Activated B cell treated with CpG ODN at 0.5 μM for 24 hours (primary cell): ENCODE measurements around the gene MCMBP. TPM values are rescaled to one million over a fixed set of nuclear protein-coding genes. Genes with fewer than 3 reads are reported as not detected.

Experiments used
- ATAC-seq: fragments of 200-7000 bp; cut with Tn5 transposase; one replicate; pipeline ENCODE4 v1.10.0; 2021; ENCODE audit warnings: low read depth, mild to moderate bottlenecking, moderate library complexity
- CTCF ChIA-PET: fragments of 350-600 bp; sonication (Branson Sonifier 250); formaldehyde crosslinking; loops from one replicate; lab custom pipeline; 2021; ENCODE audit warnings: antibody characterized with exemption; lab: Charles Lee
- POLR2A ChIA-PET: fragments of 350-600 bp; sonication (Branson Sonifier 250); formaldehyde crosslinking; loops from one replicate; lab custom pipeline; 2021; ENCODE audit warnings: antibody characterized with exemption; lab: Charles Lee
- DNase-seq: peaks from one replicate; pipeline ENCODE4 v3.0.0; 2022
- H3K27ac Mint-ChIP-seq: one replicate; pipeline ENCODE4 v1.8.0; 2020; ENCODE audit warnings: mixed read lengths
- H3K27me3 Mint-ChIP-seq: one replicate; pipeline ENCODE4 v1.8.0; 2021; ENCODE audit warnings: mixed read lengths
- H3K36me3 Mint-ChIP-seq: one replicate; pipeline ENCODE4 v1.8.0; 2021; ENCODE audit warnings: low read depth, mixed read lengths
- H3K4me1 Mint-ChIP-seq: one replicate; pipeline ENCODE4 v1.8.0; 2021; ENCODE audit warnings: mixed read lengths
- H3K4me3 Mint-ChIP-seq: one replicate; pipeline ENCODE4 v1.8.0; 2020; ENCODE audit warnings: mild to moderate bottlenecking, mixed read lengths
- H3K9me3 Mint-ChIP-seq: one replicate; pipeline ENCODE4 v1.8.0; 2020; ENCODE audit warnings: mixed read lengths
- intact Hi-C: fragments of 100-400 bp; cut with micrococcal nuclease; formaldehyde crosslinking; loops from one replicate; pipeline ENCODE4 v1.15.1; 2024
- total RNA-seq: library from RNA; stranded (reverse); gene quantifications from 2 replicates; pipeline ENCODE4 v1.2.3, GENCODE V29; 2022
- TF ChIP-seq, protein P1 (sequence below): fragments of 200-600 bp; IDR thresholded peaks from one replicate; pipeline ENCODE4 v1.8.0; 2022; ENCODE audit warnings: antibody characterized with exemption, mild to moderate bottlenecking

MCMBP gene
- total RNA-seq, 1 donor from 2014 or later, result 41.9 TPM

DNA sequence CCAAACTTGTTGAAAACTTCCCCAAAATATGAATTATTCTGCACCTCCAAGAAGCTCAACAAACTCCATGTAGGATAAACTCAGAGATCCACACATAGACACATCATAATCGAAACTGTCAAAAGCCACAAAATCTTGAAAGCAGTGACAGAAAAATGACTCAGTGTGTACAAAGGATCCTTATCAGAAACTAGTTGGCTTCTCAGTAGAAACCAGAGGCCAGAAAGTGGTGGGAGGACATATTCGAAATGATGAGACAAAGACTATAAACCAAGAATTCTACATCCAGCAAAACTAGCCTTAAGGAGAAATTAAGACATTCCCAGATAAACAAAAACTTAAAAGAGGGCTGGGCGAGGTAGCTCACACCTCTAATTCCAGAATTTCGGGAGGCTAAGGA, 38.5 kb downstream of the MCMBP start:
- DNase-seq (no peak), ATAC-seq (no peak)
- ChIA-PET CTCF (no interaction called here), POLR2A (no interaction called here)
- TF ChIP-seq, protein P1, sequence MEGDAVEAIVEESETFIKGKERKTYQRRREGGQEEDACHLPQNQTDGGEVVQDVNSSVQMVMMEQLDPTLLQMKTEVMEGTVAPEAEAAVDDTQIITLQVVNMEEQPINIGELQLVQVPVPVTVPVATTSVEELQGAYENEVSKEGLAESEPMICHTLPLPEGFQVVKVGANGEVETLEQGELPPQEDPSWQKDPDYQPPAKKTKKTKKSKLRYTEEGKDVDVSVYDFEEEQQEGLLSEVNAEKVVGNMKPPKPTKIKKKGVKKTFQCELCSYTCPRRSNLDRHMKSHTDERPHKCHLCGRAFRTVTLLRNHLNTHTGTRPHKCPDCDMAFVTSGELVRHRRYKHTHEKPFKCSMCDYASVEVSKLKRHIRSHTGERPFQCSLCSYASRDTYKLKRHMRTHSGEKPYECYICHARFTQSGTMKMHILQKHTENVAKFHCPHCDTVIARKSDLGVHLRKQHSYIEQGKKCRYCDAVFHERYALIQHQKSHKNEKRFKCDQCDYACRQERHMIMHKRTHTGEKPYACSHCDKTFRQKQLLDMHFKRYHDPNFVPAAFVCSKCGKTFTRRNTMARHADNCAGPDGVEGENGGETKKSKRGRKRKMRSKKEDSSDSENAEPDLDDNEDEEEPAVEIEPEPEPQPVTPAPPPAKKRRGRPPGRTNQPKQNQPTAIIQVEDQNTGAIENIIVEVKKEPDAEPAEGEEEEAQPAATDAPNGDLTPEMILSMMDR, result no peak
- peaks cover 9% of the 10 kb centered on the region for H3K4me1 Mint-ChIP-seq
- intact Hi-C loops, result no loop called here
- no peaks in the 10 kb centered on the region for H3K27me3 Mint-ChIP-seq
- no peaks in the 10 kb centered on the region for H3K9me3 Mint-ChIP-seq
- H3K4me3 Mint-ChIP-seq, result no peak overlapping the region
- H3K27ac Mint-ChIP-seq, result peak overlapping the region; percentile 9
- H3K36me3 Mint-ChIP-seq, result peaks cover 88% of the 10 kb centered on the region

DNA sequence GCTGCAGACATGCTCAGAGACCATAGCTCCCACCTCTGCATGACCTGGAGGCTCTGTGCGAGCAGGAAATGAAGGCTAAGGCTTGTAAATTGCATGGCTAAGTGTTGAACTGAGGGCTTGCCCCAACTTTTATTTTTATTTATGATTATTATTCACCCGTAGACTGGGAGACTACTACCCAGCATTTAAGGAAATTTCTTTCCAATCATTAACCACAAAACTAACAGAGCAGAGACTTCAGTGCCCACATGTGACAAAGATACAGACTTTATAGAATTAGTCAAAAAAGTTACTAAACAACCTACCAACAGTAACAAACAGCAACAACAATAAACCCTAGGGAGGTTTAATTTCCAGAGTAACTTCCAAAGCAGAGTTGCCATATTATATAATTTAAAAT, 39.7 kb downstream of the MCMBP start:
- ChIA-PET POLR2A (interaction anchor here (0.6 kb wide), 1 partner anchor 107 kb away, joined by 3 read pairs; the partner anchor contains the start of gene INPP5F), CTCF (interaction anchor here (1.1 kb wide), 1 partner anchor 82 kb away, joined by 3 read pairs; no protein-coding TSS in a partner anchor)
- Mint-ChIP-seq H3K36me3 (peaks cover 88% of the 10 kb centered on the region), H3K4me3 (no peak overlapping the region), H3K9me3 (no peaks in the 10 kb centered on the region), H3K4me1 (peaks cover 9% of the 10 kb centered on the region), H3K27ac (no peak overlapping the region), H3K27me3 (no peaks in the 10 kb centered on the region)
- TF ChIP-seq, protein P1, result no peak
- intact Hi-C loops, result no loop called here
- DNase-seq (no peak), ATAC-seq (no peak)

DNA sequence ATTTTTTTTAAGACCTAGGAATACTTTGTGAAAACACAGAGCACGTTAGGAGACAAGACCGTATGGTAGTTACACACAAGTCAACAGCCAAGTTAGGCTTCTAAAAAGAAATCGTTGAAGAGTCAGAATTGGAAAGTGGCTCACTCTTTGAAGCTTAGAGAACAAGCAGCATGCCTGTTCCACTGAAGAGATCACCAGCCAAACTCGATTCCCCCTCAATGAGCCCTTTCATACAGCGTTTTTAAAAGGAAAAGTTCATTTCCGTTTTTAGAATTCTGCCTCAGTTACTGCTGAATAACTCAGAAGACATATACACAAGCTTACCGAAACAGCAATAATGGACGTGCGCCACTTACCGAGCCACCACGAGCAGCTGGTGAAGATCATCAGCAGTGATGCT, 41.0 kb downstream of the MCMBP start:
- Mint-ChIP-seq H3K36me3 (peaks cover 89% of the 10 kb centered on the region), H3K4me3 (no peak overlapping the region), H3K4me1 (peaks cover 7% of the 10 kb centered on the region), H3K27me3 (no peaks in the 10 kb centered on the region), H3K27ac (no peak overlapping the region), H3K9me3 (no peaks in the 10 kb centered on the region)
- CTCF ChIA-PET, result interaction anchor here (1.1 to 1.4 kb wide), 2 partner anchors 80 to 145 kb away, joined by 3 to 6 read pairs; no protein-coding TSS in a partner anchor
- intact Hi-C loops, result no loop called here
- POLR2A ChIA-PET, result no interaction called here
- TF ChIP-seq, protein P1, result no peak
- no peak for DNase-seq
- ATAC-seq, result no peak

DNA sequence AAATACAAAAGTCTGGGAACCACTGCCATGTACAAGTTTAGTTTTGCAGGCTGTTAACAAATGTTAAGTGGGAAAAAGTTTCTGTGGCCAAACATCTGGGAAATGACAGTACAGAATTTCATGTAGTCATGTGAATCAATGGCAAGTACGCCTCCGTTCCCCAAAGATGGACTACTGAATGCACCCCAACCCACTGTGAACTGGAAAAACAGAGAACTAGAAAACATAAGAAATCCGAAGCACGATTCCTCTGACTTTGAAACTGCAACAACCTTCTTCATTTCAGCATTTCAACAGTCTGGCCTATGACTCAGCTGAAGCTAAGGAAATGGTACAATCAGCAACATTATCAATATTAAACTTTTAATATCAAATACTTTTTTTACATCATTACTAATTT, 41.8 kb downstream of the MCMBP start:
- ATAC-seq (no peak), DNase-seq (no peak)
- Mint-ChIP-seq H3K27me3 (no peaks in the 10 kb centered on the region), H3K4me3 (no peak overlapping the region), H3K36me3 (peaks cover 88% of the 10 kb centered on the region), H3K9me3 (no peaks in the 10 kb centered on the region), H3K27ac (no peak overlapping the region), H3K4me1 (peaks cover 7% of the 10 kb centered on the region)
- ChIA-PET CTCF (interaction anchor here (1.4 kb wide), 1 partner anchor 144 kb away, joined by 6 read pairs; no protein-coding TSS in a partner anchor), POLR2A (no interaction called here)
- intact Hi-C loops, result no loop called here
- TF ChIP-seq, protein P1, result no peak

DNA sequence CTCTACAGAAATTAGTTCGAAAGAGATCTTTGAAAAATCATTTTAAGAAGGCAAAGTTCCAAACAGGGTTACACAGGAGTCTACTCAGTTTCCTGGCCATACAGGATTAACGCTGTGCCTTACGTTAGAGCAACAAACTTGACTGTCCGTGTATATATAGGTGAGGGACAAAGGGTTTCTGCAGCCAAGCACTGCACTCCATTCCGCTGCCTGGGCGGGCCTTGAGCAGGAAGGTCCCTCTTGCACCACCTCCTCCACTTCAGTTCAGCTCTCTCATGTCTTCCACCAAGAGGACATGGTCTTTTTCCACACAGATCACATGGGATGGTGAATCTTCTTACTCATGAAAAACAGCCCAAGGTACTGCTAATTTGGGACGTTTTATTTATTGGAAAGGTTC, 43.2 kb downstream of the MCMBP start:
- TF ChIP-seq, protein P1, result no peak
- ChIA-PET CTCF (no interaction called here), POLR2A (interaction anchor here (0.6 kb wide), 1 partner anchor 10 kb away, joined by 5 read pairs; no protein-coding TSS in a partner anchor)
- Mint-ChIP-seq H3K4me3 (no peak overlapping the region), H3K27me3 (no peaks in the 10 kb centered on the region), H3K36me3 (peaks cover 86% of the 10 kb centered on the region), H3K4me1 (peaks cover 7% of the 10 kb centered on the region), H3K9me3 (no peaks in the 10 kb centered on the region), H3K27ac (peak overlapping the region; percentile 38)
- ATAC-seq (no peak), DNase-seq (no peak)
- intact Hi-C loops, result no loop called here
